ENCODE data around the gene MCEMP1. TPM values are rescaled to one million over a fixed set of nuclear protein-coding genes. Genes with fewer than 3 reads are reported as not detected.

Gene MCEMP1
- total RNA-seq, 1 experiment from 2014 or later, result not detected

DNA sequence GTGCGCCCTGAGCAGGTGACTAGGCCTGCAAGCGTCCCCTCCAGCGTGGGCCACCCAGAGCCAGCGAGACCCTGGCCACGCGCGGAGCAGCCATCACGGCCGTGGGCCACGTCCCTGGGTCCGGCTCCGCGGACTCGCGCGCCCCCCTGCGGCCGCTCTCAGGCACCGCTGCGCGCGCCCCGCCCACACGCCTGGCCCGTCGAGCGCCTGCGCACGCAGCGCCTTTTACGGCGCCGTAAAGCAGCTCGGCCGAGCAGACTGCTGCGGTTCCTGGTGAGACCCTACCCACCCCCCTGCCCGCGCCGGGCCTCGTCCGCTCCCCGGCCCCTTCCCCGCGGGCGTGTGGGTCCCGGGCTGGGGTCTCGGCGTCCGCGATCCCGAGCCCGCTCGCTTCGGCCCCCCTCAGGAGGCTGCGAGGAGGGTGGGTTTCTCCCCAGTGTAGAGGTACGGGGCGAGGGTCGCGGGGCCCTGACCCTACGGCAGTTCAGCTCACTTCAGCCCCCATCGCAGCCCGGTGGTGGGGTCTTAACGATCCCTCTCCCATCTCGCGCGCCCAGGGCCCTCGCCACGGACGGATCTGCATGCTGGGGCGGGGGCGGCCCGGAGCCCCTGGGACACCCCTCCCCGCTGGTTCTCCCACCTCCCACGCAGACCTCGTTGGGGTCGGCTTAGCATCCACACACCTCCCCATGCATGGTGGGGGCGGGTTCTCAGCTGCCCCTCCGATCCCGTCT, 3.9 kb downstream of the MCEMP1 start, which contains the start of gene TRAPPC5:
TRAPPC5 (plus strand) TSS at position 228 of the 734 bp plus-strand sequence. CDS start 1,421 bp downstream, outside the sequence.
- H2AFZ ChIP-seq (ENCODE audit: low read length), result peak within 1 kb of the TSS; percentile 96
- H3K4me1 ChIP-seq (ENCODE audit: low read length), result peaks cover 20% of the 10 kb centered on the region
- peak within 1 kb of the TSS; percentile 99 for H3K4me2 ChIP-seq (ENCODE audit: low read depth, low read length, poor library complexity, severe bottlenecking)
- no peak within 1 kb of the TSS for H3K27ac ChIP-seq (ENCODE audit: low read length)
- H3K9ac ChIP-seq (ENCODE audit: low read length), result peak within 1 kb of the TSS; percentile 100
- no peaks in the 10 kb centered on the region for H3K9me2 ChIP-seq (replicated peaks; ENCODE audit: insufficient read depth, low read length)
- H4K20me1 ChIP-seq (ENCODE audit: insufficient read depth, low read depth, low read length), result peaks cover 19% of the 10 kb centered on the region; the same call in 1 of the 2 replicates
- H3K79me2 ChIP-seq (ENCODE audit: low read length), result peaks cover 14% of the 10 kb centered on the region
- H3K9me3 ChIP-seq (ENCODE audit: low read length), result no peaks in the 10 kb centered on the region
- peak; percentile 95 for DNase-seq
- peak within 1 kb of the TSS; percentile 100 for H3K4me3 ChIP-seq (ENCODE audit: low read length)
- 0 out of 2 replicates have a peak, but pooled peaks cover 4% of the 10 kb centered on the region for H3K36me3 ChIP-seq (ENCODE audit: insufficient read depth, low read length)
- H3K27me3 ChIP-seq (ENCODE audit: low read length), result no peaks in the 10 kb centered on the region

GRCh38 chr19:7681340-7682174, 4.7 kb downstream of the MCEMP1 start:
- peak overlapping the region; percentile 100 for H3K4me3 ChIP-seq (ENCODE audit: low read length)
- no peaks in the 10 kb centered on the region for H3K9me3 ChIP-seq (ENCODE audit: low read length)
- H2AFZ ChIP-seq (ENCODE audit: low read length), result peak overlapping the region; percentile 96; the same call in 1 of the 2 replicates
- no peaks in the 10 kb centered on the region for H3K9me2 ChIP-seq (replicated peaks; ENCODE audit: insufficient read depth, low read length)
- H3K27me3 ChIP-seq (ENCODE audit: low read length), result no peaks in the 10 kb centered on the region
- peaks cover 17% of the 10 kb centered on the region for H3K4me1 ChIP-seq (ENCODE audit: low read length)
- H3K4me2 ChIP-seq (ENCODE audit: low read depth, low read length, poor library complexity, severe bottlenecking), result peak overlapping the region; percentile 99
- peaks cover 19% of the 10 kb centered on the region; the same call in 1 of the 2 replicates for H4K20me1 ChIP-seq (ENCODE audit: insufficient read depth, low read depth, low read length)
- H3K27ac ChIP-seq (ENCODE audit: low read length), result no peak overlapping the region
- H3K36me3 ChIP-seq (ENCODE audit: insufficient read depth, low read length), result 0 out of 2 replicates have a peak, but pooled peaks cover 4% of the 10 kb centered on the region
- DNase-seq, result peak; percentile 92
- H3K79me2 ChIP-seq (ENCODE audit: low read length), result peaks cover 14% of the 10 kb centered on the region
- H3K9ac ChIP-seq (ENCODE audit: low read length), result peak overlapping the region; percentile 100

GRCh38 chr19:7682175-7682855, 5.4 kb downstream of the MCEMP1 start:
- Histone ChIP-seq H3K79me2 (ENCODE audit: low read length) (peaks cover 14% of the 10 kb centered on the region), H3K4me3 (ENCODE audit: low read length) (peak overlapping the region; percentile 100; the same call in 1 of the 2 replicates), H3K4me2 (ENCODE audit: low read depth, low read length, poor library complexity, severe bottlenecking) (peak overlapping the region; percentile 99), H3K4me1 (ENCODE audit: low read length) (peaks cover 16% of the 10 kb centered on the region), H3K36me3 (ENCODE audit: insufficient read depth, low read length) (0 out of 2 replicates have a peak, but pooled peaks cover 4% of the 10 kb centered on the region), H3K9me3 (ENCODE audit: low read length) (no peaks in the 10 kb centered on the region), H3K9ac (ENCODE audit: low read length) (no peak overlapping the region), H3K27ac (ENCODE audit: low read length) (no peak overlapping the region), H3K9me2 (replicated peaks; ENCODE audit: insufficient read depth, low read length) (no peaks in the 10 kb centered on the region), H4K20me1 (ENCODE audit: insufficient read depth, low read depth, low read length) (peaks cover 19% of the 10 kb centered on the region; the same call in 1 of the 2 replicates), H3K27me3 (ENCODE audit: low read length) (no peaks in the 10 kb centered on the region), H2AFZ (ENCODE audit: low read length) (no peak overlapping the region)
- DNase-seq, result no peak

DNA sequence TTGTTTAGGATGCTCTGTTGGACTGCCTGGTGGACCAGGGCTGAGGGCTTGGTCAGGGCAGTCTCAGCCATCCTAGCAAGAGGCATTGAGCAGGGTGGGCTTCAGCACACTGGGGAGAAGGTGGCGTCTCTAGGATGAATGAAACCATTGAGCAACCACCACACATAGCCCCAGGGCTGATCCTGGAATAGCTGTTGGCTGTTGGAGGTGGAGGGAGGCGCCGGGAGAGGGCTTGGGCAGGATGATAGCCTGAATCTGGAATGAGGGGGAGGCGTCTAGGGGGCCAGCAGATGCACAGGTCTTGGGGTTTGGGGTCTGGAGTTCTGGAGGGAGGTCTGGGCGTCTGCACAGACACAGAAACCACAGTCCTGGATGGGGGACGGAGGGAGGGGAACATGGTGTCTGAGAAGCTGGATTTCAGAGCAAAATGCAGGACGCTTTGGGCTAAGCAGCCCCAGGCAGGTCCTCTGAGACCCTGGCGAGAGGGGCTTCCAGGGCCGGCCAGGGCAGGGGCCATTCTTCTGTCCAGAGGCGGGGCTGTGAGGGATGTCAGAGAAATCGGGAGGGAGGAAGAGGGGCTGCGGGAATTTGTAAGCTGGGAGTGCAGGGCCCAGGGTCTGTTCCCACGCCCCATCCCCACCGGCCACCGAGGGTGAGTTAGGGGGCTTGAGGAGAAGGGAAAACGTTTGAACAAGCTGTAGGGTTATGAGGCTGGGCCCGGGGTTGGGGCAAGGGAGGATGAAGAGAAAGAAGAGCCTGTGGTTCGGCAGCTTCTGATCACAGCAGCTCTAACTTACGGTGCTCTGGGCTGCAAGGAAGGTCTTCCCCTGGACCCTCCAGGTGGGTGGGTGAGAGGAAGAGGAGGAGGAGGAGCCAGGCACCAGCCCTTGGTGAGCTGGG, 8.9 kb downstream of the MCEMP1 start:
- Histone ChIP-seq H3K27ac (ENCODE audit: low read length) (no peak overlapping the region), H3K79me2 (ENCODE audit: low read length) (peaks cover 13% of the 10 kb centered on the region)
- DNase-seq, result no peak

GRCh38 chr19:7687177-7687576, 10.3 kb downstream of the MCEMP1 start:
- Histone ChIP-seq H4K20me1 (ENCODE audit: insufficient read depth, low read depth, low read length) (peaks cover 12% of the 10 kb centered on the region; the same call in 1 of the 2 replicates), H3K79me2 (ENCODE audit: low read length) (peaks cover under 1% of the 10 kb centered on the region; the same call in 1 of the 2 replicates), H3K27me3 (ENCODE audit: low read length) (no peaks in the 10 kb centered on the region), H3K9ac (ENCODE audit: low read length) (no peak overlapping the region), H3K4me3 (ENCODE audit: low read length) (no peak overlapping the region), H3K4me1 (ENCODE audit: low read length) (no peaks in the 10 kb centered on the region; the same call in 1 of the 2 replicates), H3K9me2 (replicated peaks; ENCODE audit: insufficient read depth, low read length) (no peaks in the 10 kb centered on the region), H3K27ac (ENCODE audit: low read length) (no peak overlapping the region), H2AFZ (ENCODE audit: low read length) (no peak overlapping the region), H3K36me3 (ENCODE audit: insufficient read depth, low read length) (0 out of 2 replicates have a peak, but pooled peaks cover 4% of the 10 kb centered on the region), H3K4me2 (ENCODE audit: low read depth, low read length, poor library complexity, severe bottlenecking) (no peak overlapping the region), H3K9me3 (ENCODE audit: low read length) (no peaks in the 10 kb centered on the region)
- DNase-seq, result no peak

More for the DNA sequence above, 8.9 kb downstream of the MCEMP1 start:
- H3K36me3 ChIP-seq (ENCODE audit: insufficient read depth, low read length), result 0 out of 2 replicates have a peak, but pooled peaks cover 4% of the 10 kb centered on the region
- H3K9me3 ChIP-seq (ENCODE audit: low read length), result no peaks in the 10 kb centered on the region
- H3K4me3 ChIP-seq (ENCODE audit: low read length), result no peak overlapping the region
- H2AFZ ChIP-seq (ENCODE audit: low read length), result no peak overlapping the region
- no peaks in the 10 kb centered on the region for H3K9me2 ChIP-seq (replicated peaks; ENCODE audit: insufficient read depth, low read length)
- peaks cover 9% of the 10 kb centered on the region for H3K4me1 ChIP-seq (ENCODE audit: low read length)
- H4K20me1 ChIP-seq (ENCODE audit: insufficient read depth, low read depth, low read length), result peaks cover 19% of the 10 kb centered on the region; the same call in 1 of the 2 replicates
- H3K27me3 ChIP-seq (ENCODE audit: low read length), result no peaks in the 10 kb centered on the region
- no peak overlapping the region for H3K4me2 ChIP-seq (ENCODE audit: low read depth, low read length, poor library complexity, severe bottlenecking)
- no peak overlapping the region for H3K9ac ChIP-seq (ENCODE audit: low read length)

GRCh38 chr19:7689165-7689564, 12.3 kb downstream of the MCEMP1 start:
- Histone ChIP-seq H3K4me2 (ENCODE audit: low read depth, low read length, poor library complexity, severe bottlenecking) (no peak overlapping the region), H3K9me2 (replicated peaks; ENCODE audit: insufficient read depth, low read length) (no peaks in the 10 kb centered on the region), H3K4me1 (ENCODE audit: low read length) (no peaks in the 10 kb centered on the region), H4K20me1 (ENCODE audit: insufficient read depth, low read depth, low read length) (peaks cover 6% of the 10 kb centered on the region; the same call in 1 of the 2 replicates), H3K27me3 (ENCODE audit: low read length) (no peaks in the 10 kb centered on the region), H3K36me3 (ENCODE audit: insufficient read depth, low read length) (no peaks in the 10 kb centered on the region), H3K27ac (ENCODE audit: low read length) (no peak overlapping the region), H3K9ac (ENCODE audit: low read length) (no peak overlapping the region), H3K4me3 (ENCODE audit: low read length) (no peak overlapping the region), H2AFZ (ENCODE audit: low read length) (no peak overlapping the region), H3K9me3 (ENCODE audit: low read length) (no peaks in the 10 kb centered on the region), H3K79me2 (ENCODE audit: low read length) (no peaks in the 10 kb centered on the region)
- no peak for DNase-seq

DNA sequence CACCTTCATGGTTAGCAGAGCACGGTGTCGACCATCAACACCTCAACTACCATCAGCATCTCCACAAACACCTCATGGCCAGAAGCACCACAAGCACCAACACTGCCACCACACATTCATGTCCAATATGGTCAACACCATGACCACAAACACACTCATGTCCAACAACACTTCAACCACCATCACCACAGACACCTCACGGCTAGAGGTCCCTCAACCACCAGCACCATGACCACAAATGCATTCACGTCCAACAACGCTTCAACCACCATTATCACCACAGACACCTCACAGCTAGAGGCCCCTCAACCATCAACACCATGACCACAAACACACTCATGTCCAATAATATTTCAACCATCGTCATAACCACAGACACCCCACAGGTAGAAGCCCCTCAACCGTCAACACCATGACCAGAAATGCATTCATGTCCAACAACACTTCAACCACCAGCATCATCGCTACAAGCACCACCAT, 13.9 kb downstream of the MCEMP1 start:
- Histone ChIP-seq H4K20me1 (ENCODE audit: insufficient read depth, low read depth, low read length) (no peaks in the 10 kb centered on the region; the same call in 1 of the 2 replicates), H3K4me3 (ENCODE audit: low read length) (no peak overlapping the region), H3K79me2 (ENCODE audit: low read length) (no peaks in the 10 kb centered on the region), H2AFZ (ENCODE audit: low read length) (no peak overlapping the region), H3K4me1 (ENCODE audit: low read length) (no peaks in the 10 kb centered on the region), H3K36me3 (ENCODE audit: insufficient read depth, low read length) (no peaks in the 10 kb centered on the region), H3K27me3 (ENCODE audit: low read length) (no peaks in the 10 kb centered on the region), H3K9me2 (replicated peaks; ENCODE audit: insufficient read depth, low read length) (no peaks in the 10 kb centered on the region), H3K9me3 (ENCODE audit: low read length) (no peaks in the 10 kb centered on the region), H3K9ac (ENCODE audit: low read length) (no peak overlapping the region), H3K4me2 (ENCODE audit: low read depth, low read length, poor library complexity, severe bottlenecking) (no peak overlapping the region), H3K27ac (ENCODE audit: low read length) (no peak overlapping the region)
- no peak for DNase-seq

Measured in Karpas-422 (cell line).